CD14-positive monocyte (primary cell): ENCODE measurements around the gene CEP290. TPM values are rescaled to one million over a fixed set of nuclear protein-coding genes. Genes with fewer than 3 reads are reported as not detected.
A peak's percentile ranks its signal among the peaks of the same experiment; 100 is the strongest.
"Not testable (repeated sequence)": the region's sequence is repeated elsewhere in the genome, so short reads cannot be mapped to it uniquely, and the experiment has no call there.

Experiments used
- DNase-seq, 3 donors: peaks; one replicate each; pipeline ENCODE4 v3.0.0-alpha.2; 2011 to 2022
- H2AFZ ChIP-seq: 2 replicates; pipeline ENCODE4 v1.6.0; 2012; ENCODE audit warnings: mild to moderate bottlenecking, low read depth, low read length, inconsistent platforms; ENCODE audit not compliant: insufficient read depth, poor library complexity, severe bottlenecking
- H3K27ac ChIP-seq, 2 donors: 1 replicate in 1 of 2; 2 replicates in 1 of 2; pipeline ENCODE4 v1.5.1; 2012 to 2013; ENCODE audit warnings: low read length in 2 of 2, control low read depth in 1 of 2, inconsistent platforms in 1 of 2, low read depth in 1 of 2, mild to moderate bottlenecking in 1 of 2
- H3K27me3 ChIP-seq, 2 donors: one replicate each; pipeline versions ENCODE4 v1.6.0 to v1.6.1; 2011 to 2013; ENCODE audit warnings: low read length in 2 of 2; ENCODE audit not compliant: control insufficient read depth in 2 of 2, insufficient read depth in 2 of 2
- H3K36me3 ChIP-seq, 2 donors: replicated peaks in 1 of 2; 1 replicate in 1 of 2; 2 replicates in 1 of 2; pipeline versions ENCODE4 v1.5.1 to v1.6.1; 2012 to 2013; ENCODE audit warnings: low read length in 2 of 2, control low read depth in 1 of 2, inconsistent platforms in 1 of 2, mild to moderate bottlenecking in 1 of 2; ENCODE audit not compliant: insufficient read depth in 2 of 2, control insufficient read depth in 1 of 2
- H3K4me1 ChIP-seq, 2 donors: 1 replicate in 1 of 2; 2 replicates in 1 of 2; pipeline versions ENCODE4 v1.5.1 to v1.6.1; 2012 to 2013; ENCODE audit warnings: low read length in 2 of 2, control low read depth in 1 of 2, inconsistent platforms in 1 of 2, mild to moderate bottlenecking in 1 of 2, moderate library complexity in 1 of 2; ENCODE audit not compliant: insufficient read depth in 2 of 2, control insufficient read depth in 1 of 2
- H3K4me2 ChIP-seq: replicated peaks from 2 replicates; pipeline ENCODE3; 2012; ENCODE audit warnings: low read length, moderate library complexity, mild to moderate bottlenecking; ENCODE audit not compliant: poor library complexity, severe bottlenecking; ENCODE audit errors: extremely low read depth
- H3K4me3 ChIP-seq, 3 experiments: fragments of 200-600 bp in 1 of 3; sonication (generic) in 1 of 3; replicated peaks in 1 of 3; 1 replicate in 2 of 3; 2 replicates in 1 of 3; pipeline ENCODE4 v1.5.1; 2011 to 2013; ENCODE audit warnings: low read length in 3 of 3, mild to moderate bottlenecking in 3 of 3, control low read depth in 2 of 3, low read depth in 2 of 3, inconsistent platforms in 1 of 3, moderate library complexity in 1 of 3
- H3K79me2 ChIP-seq: 2 replicates; pipeline ENCODE4 v1.6.0; 2012; ENCODE audit warnings: mild to moderate bottlenecking, control low read depth, inconsistent platforms, low read length, moderate library complexity; ENCODE audit not compliant: insufficient read depth
- H3K9ac ChIP-seq: 2 replicates; pipeline ENCODE4 v1.6.0; 2017; ENCODE audit warnings: low read length, mild to moderate bottlenecking; ENCODE audit not compliant: insufficient read depth, poor library complexity, severe bottlenecking
- H3K9me3 ChIP-seq, 2 donors: replicated peaks in 1 of 2; 1 replicate in 1 of 2; 2 replicates in 1 of 2; pipeline versions ENCODE4 v1.5.1 to v1.6.1; 2012 to 2013; ENCODE audit warnings: low read length in 2 of 2, control low read depth in 1 of 2; ENCODE audit not compliant: control insufficient read depth in 1 of 2, insufficient read depth in 1 of 2
- H4K20me1 ChIP-seq: 2 replicates; pipeline ENCODE4 v1.6.0; 2012; ENCODE audit warnings: mild to moderate bottlenecking, low read length, control low read depth, moderate library complexity; ENCODE audit not compliant: insufficient read depth
- H3K27ac Mint-ChIP-seq, 7 donors: one replicate each; pipeline ENCODE4 v1.8.0; 2020; ENCODE audit warnings: mild to moderate bottlenecking in 7 of 7, mixed read lengths in 7 of 7, moderate library complexity in 6 of 7, inconsistent platforms in 2 of 7
- H3K27me3 Mint-ChIP-seq, 3 donors: one replicate each; pipeline ENCODE4 v1.8.0; 2021 to 2022; ENCODE audit warnings: low read depth in 3 of 3, mild to moderate bottlenecking in 3 of 3, mixed read lengths in 3 of 3, moderate library complexity in 3 of 3, inconsistent platforms in 1 of 3
- H3K36me3 Mint-ChIP-seq, 2 donors: one replicate each; pipeline ENCODE4 v1.8.0; 2020; ENCODE audit warnings: mixed read lengths in 2 of 2, inconsistent platforms in 1 of 2, mild to moderate bottlenecking in 1 of 2
- H3K4me1 Mint-ChIP-seq: one replicate; pipeline ENCODE4 v1.8.0; 2020; ENCODE audit warnings: mild to moderate bottlenecking, mixed read lengths
- H3K4me3 Mint-ChIP-seq, 2 donors: one replicate each; pipeline ENCODE4 v1.8.0; 2020; ENCODE audit warnings: mild to moderate bottlenecking in 2 of 2, mixed read lengths in 2 of 2, moderate library complexity in 1 of 2
- H3K9me3 Mint-ChIP-seq, 7 donors: one replicate each; pipeline ENCODE4 v1.8.0; 2020 to 2022; ENCODE audit warnings: mixed read lengths in 7 of 7, mild to moderate bottlenecking in 6 of 7, moderate library complexity in 6 of 7, inconsistent platforms in 2 of 7
- CTCF ChIP-seq: fragments of 200-600 bp; IDR thresholded peaks from one replicate; pipeline ENCODE4 v1.8.0; 2022; ENCODE audit warnings: antibody characterized with exemption, mild to moderate bottlenecking
- WGBS: methylation state at CpG from one replicate; pipeline ENCODE4 v1.1.5; 2013; ENCODE audit warnings: missing lambda C conversion rate; ENCODE audit not compliant: insufficient coverage; 5-methylcytosine and 5-hydroxymethylcytosine counted together
- intact Hi-C, 2 donors: fragments of 100-400 bp; cut with micrococcal nuclease; formaldehyde crosslinking; loops; one replicate each; pipeline versions ENCODE4 v1.15.0 to v1.15.1; 2023
- polyA plus RNA-seq, 3 donors: library from polyadenylated mRNA; depleted of rRNA in 1 of 3; unstranded in 2 of 3; stranded (reverse) in 1 of 3; fragments of 300-500 nt in 2 of 3; fragments of >200 nt in 1 of 3; fragmentation: Illumina TruSeq in 2 of 3; gene quantifications; 1 replicate in 2 of 3; 2 replicates in 1 of 3; pipeline ENCODE4 v1.2.3, GENCODE V29; 2012 to 2021

CEP290 gene
- polyA plus RNA-seq, 3 donors: 0.55 to 1.5 (median 0.71) TPM

- no peaks in the 10 kb centered on the region for H3K9me3 ChIP-seq
- WGBS: under 1% methylated on average over 42 of the region's 54 CpGs
- peak overlapping the region; percentile 74 for H3K9ac ChIP-seq
- H3K4me2 ChIP-seq: peak overlapping the region; percentile 93
- H3K4me1 ChIP-seq: peaks cover 10 to 20% of the 10 kb centered on the region in 2 donors
- peaks cover 26% of the 10 kb centered on the region for H3K4me1 Mint-ChIP-seq
- peaks cover 14% of the 10 kb centered on the region for H3K79me2 ChIP-seq
- H3K4me3 ChIP-seq: peak overlapping the region; percentile 53 to 87 (median 71)
- intact Hi-C loops: no loop called here
- TF ChIP-seq CTCF: no peak
- no peaks in the 10 kb centered on the region for H4K20me1 ChIP-seq
- H3K9me3 Mint-ChIP-seq: peaks cover 0 to 4% (median 2%) of the 10 kb centered on the region in 7 donors
- H3K27ac Mint-ChIP-seq: peak overlapping the region; percentile 63 to 86 (median 83)
- H3K27ac ChIP-seq: peak overlapping the region in 1 of 2 donors; percentile 71
- no peaks in the 10 kb centered on the region for H3K36me3 ChIP-seq
- H3K4me3 Mint-ChIP-seq: peak overlapping the region; percentile 94 to 98
- no peaks in the 10 kb centered on the region for H3K36me3 Mint-ChIP-seq
- peaks cover 0 to 2% (median 0%) of the 10 kb centered on the region in 3 donors for H3K27me3 Mint-ChIP-seq
- peak; percentile 54 to 59 (median 59) for DNase-seq
- no peaks in the 10 kb centered on the region for H3K27me3 ChIP-seq
- H2AFZ ChIP-seq: peak overlapping the region; percentile 96
Observed at GRCh38 chr12:88035271-88035906, 106.5 kb downstream of the CEP290 start.

DNA sequence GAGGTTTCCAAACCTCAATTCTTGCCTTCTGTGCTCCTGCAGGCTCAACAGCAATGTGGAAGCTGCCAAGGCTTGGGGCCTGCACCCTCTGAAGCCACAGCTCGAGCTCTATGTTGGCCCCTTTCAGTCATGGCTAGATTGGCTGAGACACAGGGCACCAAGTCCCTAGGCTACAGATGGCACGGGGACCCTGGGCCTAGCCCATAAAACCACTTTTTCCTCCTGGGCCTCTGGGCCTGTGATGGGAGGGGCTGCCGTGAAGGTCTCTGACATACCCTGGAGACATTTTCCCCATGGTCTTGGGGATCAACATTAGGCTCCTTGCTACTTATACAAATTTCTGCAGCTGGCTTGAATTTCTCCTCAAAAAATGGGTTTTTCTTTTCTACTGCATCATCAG, 110.7 kb downstream of the CEP290 start:
- H3K4me3 ChIP-seq, H3K27me3 Mint-ChIP-seq, H3K4me2 ChIP-seq, H3K9ac ChIP-seq, H3K36me3 Mint-ChIP-seq, H3K9me3 Mint-ChIP-seq, DNase-seq, intact Hi-C loops, H4K20me1 ChIP-seq, H3K4me3 Mint-ChIP-seq, H2AFZ ChIP-seq, H3K9me3 ChIP-seq, H3K27me3 ChIP-seq, H3K27ac ChIP-seq, H3K27ac Mint-ChIP-seq, H3K79me2 ChIP-seq, H3K36me3 ChIP-seq: not testable (repeated sequence)
- 100% methylated on average over 2 of the region's 3 CpGs for WGBS
- peaks cover 10% of the 10 kb centered on the region for H3K4me1 Mint-ChIP-seq
- H3K4me1 ChIP-seq: peaks cover 9 to 15% of the 10 kb centered on the region in 2 donors
